Measurements from ENCODE around the gene FHL3.

Gene FHL3, protein sequence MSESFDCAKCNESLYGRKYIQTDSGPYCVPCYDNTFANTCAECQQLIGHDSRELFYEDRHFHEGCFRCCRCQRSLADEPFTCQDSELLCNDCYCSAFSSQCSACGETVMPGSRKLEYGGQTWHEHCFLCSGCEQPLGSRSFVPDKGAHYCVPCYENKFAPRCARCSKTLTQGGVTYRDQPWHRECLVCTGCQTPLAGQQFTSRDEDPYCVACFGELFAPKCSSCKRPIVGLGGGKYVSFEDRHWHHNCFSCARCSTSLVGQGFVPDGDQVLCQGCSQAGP

DNA sequence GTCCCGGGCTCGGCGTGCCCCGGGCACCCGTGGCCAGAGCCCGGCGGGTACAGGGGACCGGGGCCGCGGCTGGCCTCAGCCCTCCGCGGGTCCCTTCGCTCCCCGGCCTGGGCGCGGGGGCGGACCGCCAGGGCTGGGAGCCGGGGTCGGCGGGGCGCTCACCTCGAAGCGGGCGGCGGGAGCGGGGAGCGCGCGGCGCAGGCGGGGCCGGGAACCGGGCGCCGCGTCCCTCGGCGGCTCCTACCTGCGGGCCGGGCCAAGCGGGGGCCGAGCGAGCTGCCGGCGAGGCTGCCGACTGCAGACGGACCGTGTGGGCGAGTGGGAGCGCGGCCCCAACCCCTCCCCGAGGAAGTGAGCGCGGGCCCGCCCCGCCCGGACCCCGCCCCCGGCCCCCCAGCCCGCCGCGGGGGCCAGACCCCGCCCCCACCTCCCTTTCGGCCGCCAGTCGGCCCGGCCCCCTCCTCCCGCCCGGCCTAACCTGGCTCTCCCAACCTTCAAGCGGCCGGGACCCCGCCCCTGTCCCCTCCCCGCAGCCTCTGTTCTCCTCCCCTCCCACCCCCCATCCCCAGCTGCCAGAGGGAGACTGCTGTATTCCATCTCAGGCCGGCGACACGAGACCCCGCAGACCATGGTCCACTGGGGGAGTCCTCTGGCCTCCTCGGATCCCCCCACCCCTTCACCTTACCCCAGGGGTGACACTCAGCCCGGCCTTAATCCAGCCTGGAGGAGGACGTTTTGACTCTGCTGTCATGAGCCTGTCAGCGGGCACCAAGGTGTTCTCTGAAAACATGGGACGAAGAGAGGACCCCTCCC, at the start of gene FHL3:
TSS of gene FHL3 (minus strand) at position 320 of the 813 bp plus-strand sequence. CDS start 6,102 bp downstream, outside the sequence.
- peak in 1 of 2 donors; percentile 54 for DNase-seq (ENCODE audit: low read depth in 2 of 2)

DNA sequence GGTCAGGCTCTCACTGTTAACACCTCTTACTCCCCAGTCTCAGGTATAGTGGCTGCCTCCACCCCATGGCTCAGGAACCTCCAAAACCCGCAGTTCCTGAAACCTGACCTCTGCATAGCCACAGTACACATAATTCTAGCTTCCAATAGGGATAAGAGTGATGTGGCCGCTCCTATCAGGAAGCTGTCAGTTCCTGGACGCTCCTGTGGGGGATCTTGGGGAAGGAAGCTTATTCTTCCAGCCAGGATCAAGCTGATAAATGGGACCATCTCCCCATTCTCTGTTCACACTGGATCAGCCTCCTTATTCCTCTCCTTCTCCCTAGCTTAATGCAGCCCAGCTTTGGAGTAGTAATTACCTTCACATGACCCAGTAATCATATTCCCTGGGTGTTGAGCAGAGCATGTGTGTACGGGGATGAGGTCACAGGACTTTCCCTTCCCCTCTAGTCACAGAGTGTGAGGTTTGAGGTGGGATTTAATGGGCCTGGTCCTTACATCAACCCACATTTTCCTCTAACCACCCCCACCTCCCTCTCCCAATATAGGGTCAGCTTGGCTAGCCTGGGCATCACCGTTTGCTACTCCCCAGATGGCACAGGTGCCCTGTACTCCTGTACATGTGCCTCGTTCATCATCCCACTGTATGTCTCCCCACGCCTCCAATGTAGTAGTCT, 48.2 kb upstream of the FHL3 start:
- no peak for DNase-seq (ENCODE audit: low read depth in 2 of 2)

DNA sequence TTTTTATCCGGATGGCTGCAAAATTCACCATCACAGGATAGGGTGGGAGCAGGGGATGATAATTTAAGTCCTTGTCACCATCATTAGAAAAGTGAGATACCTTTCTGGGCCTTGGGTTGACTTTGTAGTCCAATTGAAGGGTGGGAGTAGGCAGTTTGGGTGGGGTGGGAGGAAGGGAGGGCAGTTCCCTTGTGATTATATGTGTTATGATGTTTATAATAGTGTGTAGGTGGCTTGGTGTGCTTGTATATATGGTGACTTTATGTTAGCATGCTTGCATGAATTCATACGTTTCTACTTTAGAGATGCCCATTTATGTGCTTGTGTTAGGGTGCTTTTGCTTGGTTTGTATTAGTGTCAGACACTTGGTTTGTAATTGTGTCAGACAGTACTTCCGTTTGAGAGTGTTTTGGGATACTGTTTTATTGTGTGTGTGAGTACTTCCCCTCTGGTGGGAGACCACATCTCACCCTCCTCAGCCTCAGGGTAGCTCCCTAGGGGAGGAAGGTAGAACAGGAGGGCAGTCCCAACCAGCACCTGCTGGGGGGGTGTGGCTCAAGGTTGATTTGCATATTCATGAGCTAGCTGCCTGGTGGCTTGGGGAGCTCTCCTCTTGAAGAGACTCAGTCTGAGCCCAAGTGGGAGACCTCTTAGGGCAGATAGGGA, 47.6 kb upstream of the FHL3 start:
- DNase-seq (ENCODE audit: low read depth in 2 of 2) = no peak

DNA sequence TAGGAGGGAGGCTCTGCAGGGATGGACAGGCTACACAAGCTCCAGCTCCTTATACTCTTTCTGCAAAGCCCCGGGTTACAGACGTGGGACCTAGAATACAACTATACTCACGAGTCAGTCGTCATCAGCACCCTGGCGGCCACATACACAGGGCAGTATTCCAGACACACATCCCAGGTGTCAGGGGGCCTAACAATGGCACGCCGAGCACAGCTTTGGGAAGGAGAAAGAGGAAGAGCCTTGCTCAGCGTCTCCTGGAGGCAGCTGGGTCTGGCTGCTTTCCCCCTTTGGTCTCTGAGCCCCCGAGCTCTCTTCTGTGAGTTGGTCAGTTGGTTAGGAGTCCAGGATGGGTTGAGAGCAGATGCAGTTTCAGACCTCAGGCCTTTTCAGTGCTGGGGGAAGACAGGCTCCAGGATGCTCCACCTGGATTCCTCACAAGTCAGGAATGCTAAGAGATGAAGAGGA, 45.8 kb upstream of the FHL3 start:
- no peak for DNase-seq (ENCODE audit: low read depth in 2 of 2)

DNA sequence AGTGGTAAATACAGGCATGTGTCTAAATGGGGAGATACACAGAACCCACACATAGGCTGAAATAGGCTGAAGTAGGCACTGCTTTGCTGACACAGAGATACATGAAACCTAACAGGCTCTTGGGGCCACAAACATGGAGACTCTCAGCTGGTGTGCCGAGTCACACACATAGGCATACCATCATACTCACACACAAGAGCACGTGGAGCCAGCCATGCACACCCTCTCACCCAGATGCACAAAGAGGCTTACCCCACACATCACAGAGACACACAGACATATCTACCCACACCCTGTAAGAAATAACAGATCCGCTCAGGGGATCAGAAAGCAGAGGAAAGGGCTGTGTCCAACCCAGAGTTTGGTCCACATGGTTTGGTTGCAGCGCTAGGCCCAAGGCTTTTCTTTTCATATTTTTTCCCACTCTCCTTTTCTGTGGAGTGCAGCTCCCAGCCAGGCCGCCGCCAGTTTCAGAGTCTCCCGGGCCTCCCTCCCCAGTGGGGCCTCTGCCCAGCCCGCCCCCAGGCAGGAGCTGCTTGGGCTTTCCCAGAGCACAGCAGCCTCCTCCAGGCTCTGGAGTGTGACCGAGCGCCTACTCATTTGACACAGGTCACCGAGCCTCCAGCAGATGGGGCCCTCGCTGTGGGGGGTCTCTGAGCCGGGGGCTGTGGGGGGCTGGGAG, 45.2 kb upstream of the FHL3 start:
- no peak for DNase-seq (ENCODE audit: low read depth in 2 of 2)

DNA sequence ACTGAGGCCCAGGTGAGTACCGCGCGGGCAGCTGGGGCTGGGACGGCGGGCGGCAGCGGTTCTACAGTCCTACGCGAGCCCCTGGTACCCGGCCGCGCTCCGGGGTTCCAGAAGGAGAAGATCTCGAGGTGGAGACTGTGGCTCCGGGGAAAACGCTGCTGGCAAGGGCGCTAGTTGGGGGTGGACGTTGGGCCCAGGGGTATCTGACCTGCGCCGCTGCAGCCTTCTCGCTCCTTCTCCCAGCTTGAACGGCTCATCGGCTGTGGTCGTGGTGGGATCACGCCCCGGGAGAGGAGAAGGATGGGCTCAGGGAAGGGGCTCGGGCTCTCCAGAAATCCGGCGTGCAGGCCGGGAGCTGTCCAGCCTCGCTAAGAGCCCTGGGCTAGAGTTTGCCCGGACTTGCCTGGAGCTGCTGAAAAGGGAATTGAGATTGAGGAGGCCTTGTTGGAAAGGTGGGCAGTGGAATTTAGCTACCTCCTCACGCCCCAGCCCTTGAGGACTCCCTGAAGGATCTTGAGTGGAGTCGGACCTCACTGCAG, 42.4 kb upstream of the FHL3 start:
- no peak for DNase-seq (ENCODE audit: low read depth in 2 of 2)

DNA sequence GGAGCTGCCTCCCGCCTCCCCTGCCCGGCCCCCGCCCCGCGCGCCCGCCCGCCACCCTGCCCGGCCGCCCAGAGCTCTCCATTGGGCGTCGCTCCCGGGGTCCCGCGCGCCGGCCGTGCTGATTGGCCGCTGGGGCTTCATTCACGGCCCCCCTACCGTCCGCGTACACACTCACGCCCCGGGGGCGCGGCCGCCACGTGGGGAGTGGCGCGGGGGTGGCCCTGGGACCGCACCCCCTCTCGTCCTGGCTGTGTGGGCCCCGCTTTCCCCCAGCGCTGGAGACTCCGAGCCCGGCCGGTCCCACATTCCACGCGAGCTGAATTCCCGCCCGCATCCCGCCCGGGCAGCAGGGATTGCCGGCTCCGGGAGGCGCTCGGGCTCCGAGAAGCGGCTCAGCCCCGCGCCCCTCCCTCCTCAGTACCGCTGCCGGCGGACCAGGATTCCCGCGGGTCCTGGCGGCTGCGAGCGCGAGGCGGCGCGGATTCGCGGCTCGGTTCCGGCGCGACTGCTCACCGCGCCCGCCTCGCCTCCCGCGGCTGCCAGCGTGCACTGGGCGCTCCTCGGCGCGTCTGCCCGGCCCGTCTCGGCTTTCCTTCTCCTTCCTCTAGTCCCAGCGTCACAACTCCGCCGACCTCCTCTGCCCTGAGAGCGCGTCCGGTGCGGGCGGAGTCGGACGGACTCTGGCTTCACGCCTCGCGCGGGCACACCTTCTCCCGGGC, 41.7 kb upstream of the FHL3 start:
- DNase-seq (ENCODE audit: low read depth in 2 of 2) = peak; percentile 68 to 84

DNA sequence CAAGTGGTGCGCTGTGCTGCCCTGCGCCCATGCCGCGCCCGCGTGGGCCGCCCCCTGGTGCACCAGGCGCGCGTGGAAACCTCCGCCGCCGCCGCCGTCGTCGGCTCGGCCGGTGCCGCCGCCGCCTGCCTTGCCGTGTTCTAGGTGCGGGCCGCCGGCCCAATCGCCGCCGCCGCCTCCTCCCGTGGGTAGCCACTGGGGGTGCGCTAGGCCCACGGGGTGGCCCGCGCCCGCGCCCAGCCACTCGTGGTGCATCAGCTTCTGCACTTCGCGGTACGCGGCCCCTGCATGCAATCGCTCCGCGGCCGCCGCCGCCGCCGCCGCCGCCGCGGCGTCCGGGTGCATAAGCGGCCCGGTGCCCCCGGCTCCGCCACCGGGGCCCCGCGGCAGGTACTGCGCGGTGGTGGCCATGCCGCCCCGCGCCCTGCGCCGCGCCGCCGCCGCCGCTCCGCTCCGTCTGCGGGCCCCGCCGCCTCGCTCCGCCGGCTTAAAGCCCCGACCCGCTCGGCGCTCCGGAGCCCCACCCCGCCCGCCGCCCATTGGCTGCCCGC, 41.1 kb upstream of the FHL3 start, which contains the start of gene POU3F1:
TSS of gene POU3F1 (minus strand) at position 461 of the 551 bp plus-strand sequence. CDS start at position 411, 50 bp downstream.
- no peak for DNase-seq (ENCODE audit: low read depth in 2 of 2)

DNA sequence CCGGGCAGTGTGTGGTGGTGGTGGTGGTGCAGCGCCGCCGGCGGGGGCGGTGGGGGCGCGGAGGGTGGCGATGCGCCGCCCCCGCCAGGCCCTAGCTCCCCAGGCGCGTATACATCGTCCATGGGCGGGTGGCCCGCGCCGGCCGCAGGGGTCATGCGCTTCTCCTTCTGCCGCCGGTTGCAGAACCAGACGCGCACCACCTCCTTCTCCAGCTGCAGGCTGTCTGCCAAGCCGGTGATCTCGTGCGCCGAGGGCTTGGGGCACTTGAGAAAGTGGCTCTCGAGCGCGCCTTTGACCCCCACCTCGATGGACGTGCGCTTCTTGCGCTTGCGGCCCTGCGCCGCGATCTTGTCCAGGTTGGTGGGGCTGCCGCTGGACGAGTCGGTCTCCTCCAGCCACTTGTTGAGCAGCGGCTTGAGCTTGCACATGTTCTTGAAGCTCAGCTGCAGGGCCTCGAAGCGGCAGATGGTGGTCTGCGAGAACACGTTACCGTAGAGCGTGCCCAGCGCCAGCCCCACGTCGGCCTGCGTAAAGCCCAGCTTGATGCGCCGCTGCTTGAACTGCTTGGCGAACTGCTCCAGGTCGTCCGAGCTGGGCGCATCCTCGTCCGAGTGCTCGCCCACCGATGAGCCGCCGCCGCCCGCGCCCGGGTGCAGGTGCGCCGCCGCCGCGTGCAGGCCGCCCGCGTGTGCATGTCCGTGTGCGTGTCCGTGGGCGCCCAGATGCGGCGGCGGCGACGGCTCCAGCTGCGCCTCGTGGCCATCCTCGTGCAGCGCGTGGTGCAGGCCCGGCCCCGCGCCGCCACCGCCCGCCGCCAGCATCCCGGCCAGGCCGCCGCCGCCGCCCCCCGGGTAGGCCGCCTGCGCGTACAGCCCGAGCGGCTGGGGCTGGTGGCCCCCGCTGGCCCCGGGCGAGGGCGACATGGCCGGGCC, 40.4 kb upstream of the FHL3 start:
- DNase-seq (ENCODE audit: low read depth in 2 of 2) = no peak

DNA sequence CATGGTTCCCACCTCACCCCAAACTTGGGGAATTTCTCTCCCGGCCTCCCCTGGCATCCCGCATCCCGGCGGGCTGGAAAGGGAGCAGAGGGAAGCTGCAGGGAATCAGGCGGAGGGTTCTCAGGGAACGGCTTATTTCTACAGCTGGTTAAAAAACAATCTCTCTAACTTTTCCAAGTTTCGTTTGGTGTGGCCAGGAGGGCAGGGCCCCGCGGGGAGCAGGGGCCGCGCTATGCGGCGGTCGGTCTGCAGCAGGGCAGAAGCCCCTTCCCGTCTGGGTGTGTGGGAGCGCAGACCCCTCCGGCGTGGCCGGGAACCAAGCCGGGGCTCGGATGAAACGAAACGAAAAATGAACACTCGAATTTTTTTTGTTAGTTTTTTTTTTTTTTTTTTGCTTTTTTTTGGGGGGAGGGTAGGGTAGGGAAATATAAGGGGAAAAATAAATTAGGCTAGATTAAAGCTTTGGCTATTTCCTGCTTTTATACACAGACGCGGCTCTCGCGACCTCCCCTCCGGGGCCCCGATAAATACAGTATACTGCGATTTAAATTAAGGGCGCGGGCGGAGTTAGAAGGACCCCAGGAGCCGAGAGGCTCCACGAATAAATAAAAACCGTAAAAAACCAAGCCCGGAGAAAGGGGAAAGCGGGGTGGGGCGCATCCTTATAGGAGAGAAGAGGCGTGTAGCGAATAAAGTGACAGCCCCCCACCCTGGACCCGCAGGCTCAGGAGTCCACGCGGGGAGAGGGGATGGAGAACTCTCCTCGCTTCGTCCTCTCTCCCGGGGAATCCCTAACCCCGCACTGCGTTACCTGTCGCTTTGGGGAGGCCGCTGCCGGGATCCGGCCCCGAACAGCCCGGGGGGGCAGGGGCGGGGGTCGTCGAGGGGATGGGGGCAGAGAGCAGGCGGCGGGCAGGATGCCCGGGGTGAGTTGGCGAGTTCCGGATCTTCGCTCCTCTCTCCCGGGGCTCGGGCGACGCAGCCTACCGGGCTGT, 39.2 kb upstream of the FHL3 start:
- DNase-seq (ENCODE audit: low read depth in 2 of 2) = no peak

DNA sequence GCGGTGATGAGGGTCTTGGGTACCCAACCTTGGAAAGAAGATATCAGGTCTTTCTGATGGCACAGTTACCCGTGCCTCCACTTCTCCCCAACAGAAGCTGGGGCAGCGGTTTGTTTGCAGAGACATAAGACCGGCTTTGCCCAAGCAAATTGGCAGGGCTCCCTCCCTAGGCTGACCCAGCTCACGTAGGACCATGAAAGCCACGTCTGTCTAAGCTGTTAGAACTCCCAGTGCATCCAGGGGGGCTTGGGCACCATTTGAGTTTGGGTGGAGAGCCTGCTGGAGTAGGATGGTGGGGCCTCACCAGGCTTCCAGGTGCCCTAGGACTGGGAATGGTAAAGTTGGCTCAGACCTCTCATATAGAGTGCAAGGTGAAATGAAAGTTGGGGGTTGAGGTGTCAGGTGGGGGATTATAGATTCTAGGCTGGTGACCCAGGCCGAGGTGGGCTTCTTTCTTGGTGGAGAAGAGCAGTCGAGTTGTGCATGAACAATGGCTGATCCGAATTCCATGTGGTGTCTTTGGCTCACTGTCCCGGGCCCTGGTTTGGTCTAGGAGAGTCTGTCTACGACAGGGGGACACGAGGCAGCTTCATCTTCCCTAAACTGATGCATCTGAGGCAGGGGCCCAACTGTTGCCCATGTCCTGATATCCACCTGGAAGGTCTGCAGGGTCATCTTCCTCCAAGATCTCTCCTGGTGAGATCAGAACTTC, 37.9 kb upstream of the FHL3 start:
- no peak for DNase-seq (ENCODE audit: low read depth in 2 of 2)

DNA sequence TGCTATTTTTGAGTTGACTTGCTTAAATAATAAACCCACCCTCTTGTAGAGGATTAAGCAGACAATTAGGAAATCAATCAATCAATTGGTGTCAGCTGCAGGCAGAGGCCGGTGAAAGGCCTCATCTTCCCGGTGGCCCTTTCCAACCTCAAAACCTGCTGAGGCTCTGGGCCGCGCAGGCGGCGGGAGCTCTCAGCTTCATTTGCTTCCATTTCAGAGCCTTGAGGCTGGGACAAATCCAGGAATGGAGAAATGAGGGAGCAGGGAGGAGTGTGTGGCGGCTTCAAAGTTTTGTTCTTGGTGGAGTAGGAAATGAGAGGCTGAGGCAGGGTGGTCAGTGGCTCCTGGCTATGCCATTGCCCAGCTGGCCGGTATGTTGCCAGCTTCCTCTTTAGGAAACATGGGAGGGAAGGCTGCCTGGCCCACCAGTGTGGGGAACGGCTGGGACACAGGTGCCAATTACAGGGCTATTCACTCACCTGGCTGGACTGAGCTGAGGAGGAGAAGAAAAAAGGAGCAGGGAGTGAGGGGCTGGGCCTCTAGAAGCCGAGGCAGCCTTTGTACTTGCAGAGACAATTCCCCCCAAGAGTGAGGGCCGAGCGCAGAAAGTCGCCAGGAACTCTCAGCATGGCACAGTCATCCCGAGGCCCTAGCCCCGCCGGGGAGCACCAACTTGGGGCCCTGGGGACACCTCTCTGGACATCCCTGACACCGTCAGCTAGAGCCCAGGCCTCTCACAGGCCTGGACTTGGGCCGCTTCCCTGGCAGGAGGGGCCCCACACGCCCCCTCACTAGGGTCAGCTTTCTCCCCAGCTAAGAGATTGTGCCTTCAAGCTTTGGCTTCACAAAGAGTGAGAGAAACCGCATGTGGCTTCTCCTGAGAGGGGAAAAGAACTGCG, 36.9 kb upstream of the FHL3 start:
- no peak for DNase-seq (ENCODE audit: low read depth in 2 of 2)

DNA sequence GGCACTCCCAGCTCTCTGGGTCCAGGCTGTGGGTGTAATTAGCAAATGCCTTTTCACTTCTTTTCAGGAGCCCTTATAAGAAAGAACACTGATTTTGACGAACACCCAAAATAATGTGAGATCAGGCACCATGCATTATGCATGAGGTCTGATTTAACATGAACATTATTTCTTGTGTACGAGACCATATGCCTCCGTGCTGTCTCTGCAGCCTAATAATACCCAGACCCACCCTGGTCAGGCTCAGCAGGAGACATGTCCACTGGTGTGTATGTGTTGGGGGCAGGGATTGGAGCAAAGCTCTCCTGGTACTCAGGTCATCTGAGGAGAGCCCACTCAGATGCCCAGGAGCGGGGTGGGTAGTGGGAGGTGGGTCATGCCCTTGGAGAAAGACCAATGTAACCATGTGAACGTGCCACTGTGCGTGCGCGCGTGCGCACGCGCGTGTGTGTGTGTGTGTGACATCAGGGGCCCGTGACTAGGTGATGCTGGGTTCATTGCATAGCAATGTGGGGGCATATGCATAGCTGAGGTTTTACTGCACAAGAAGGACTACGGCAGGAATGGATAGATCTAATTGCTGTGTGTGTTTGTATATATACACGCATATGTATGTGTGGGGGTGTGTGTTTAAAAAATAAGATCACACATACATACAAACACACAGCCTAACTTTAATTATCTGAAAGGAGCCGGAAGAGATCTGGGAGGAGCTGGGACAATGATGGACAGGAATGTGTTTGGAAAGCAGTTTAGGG, 34.2 kb upstream of the FHL3 start:
- no peak for DNase-seq (ENCODE audit: low read depth in 2 of 2)

DNA sequence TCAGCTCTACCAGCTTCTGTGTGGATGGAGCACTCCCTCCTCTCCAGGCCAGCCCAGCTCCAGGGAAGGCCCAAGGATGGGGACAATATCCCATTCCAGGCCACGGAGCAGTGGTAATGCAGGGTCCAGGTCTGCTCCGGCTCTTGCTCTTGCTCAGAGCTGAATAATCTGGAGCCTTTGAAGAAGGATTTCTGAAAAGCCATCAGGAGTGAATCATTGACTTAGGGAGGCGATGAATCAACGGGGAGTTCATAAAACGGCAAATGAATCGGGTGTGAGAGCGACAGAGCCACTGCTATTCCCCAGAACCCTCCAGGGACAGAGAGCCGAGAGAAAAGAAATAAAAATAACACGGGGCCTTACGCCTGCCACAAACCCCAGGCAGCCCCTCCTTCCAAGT, 33.5 kb upstream of the FHL3 start:
- DNase-seq (ENCODE audit: low read depth in 2 of 2) = no peak

Measured in stimulated activated CD4-positive, alpha-beta T cell treated with anti-CD3 and anti-CD28 coated beads, Interleukin-1b, Interleukin-23, amount 100 ng/mL, for 4 hours (primary cell).